Measurements from ENCODE around the gene LDLRAD4.

- TF ChIP-seq CTCF (conservative IDR thresholded peaks at IDR 0.05; ENCODE audit: low read depth, low read length) (no peak), EZH2phosphoT487 (IDR thresholded peaks at IDR 0.05; ENCODE audit: borderline replicate concordance, low read length) (no peak)
Measured at GRCh38 chr18:13513021-13513420, 294.5 kb downstream of the LDLRAD4 start.
